OCI-LY3 (cell line): ENCODE results near the gene GCLM.

Experiments used
- H2AFZ ChIP-seq: fragments of 200-600, 300-600 bp; shearing (Covaris generic); 2 replicates; pipeline ENCODE4 v1.6.0; 2014; ENCODE audit warnings: antibody characterized with exemption, low read depth, low read length
- H3K27ac ChIP-seq: fragments of 200-600, 300-600 bp; sonication (generic); 2 replicates; pipeline ENCODE4 v1.5.1; 2014; ENCODE audit warnings: mild to moderate bottlenecking, low read length, moderate library complexity, mixed read lengths
- H3K27me3 ChIP-seq: fragments of 200-600, 300-600 bp; sonication (generic); 2 replicates; pipeline ENCODE4 v1.6.1; 2014; ENCODE audit warnings: low read depth, low read length, mixed read lengths
- H3K36me3 ChIP-seq: fragments of 200-600, 300-600 bp; sonication (generic); replicated peaks from 2 replicates; pipeline ENCODE3; 2014; ENCODE audit warnings: low read depth, low read length, mixed read lengths
- H3K4me1 ChIP-seq: fragments of 300-600, 200-600 bp; sonication (generic); 2 replicates; pipeline ENCODE4 v1.6.1; 2014; ENCODE audit warnings: low read length, mixed read lengths
- H3K4me2 ChIP-seq: fragments of 200-600, 300-600 bp; sonication (generic); 2 replicates; pipeline ENCODE4 v1.6.1; 2014; ENCODE audit warnings: low read length, mixed read lengths
- H3K4me3 ChIP-seq: fragments of 300-600, 200-600 bp; sonication (generic); 2 replicates; pipeline ENCODE4 v1.5.1; 2014; ENCODE audit warnings: antibody characterized with exemption, mild to moderate bottlenecking, low read length, moderate library complexity
- H3K79me2 ChIP-seq: fragments of 300-600, 200-600 bp; shearing (Covaris generic); 2 replicates; pipeline ENCODE4 v1.6.1; 2014; ENCODE audit warnings: mild to moderate bottlenecking, low read length, mixed read lengths
- H3K9ac ChIP-seq: fragments of 300-600, 200-600 bp; shearing (Covaris generic); 2 replicates; pipeline ENCODE4 v1.6.0; 2014; ENCODE audit warnings: mild to moderate bottlenecking, low read length, moderate library complexity
- H3K9me3 ChIP-seq: fragments of 200-600, 300-600 bp; shearing (Covaris generic); 2 replicates; pipeline ENCODE4 v1.6.1; 2014; ENCODE audit warnings: low read length, mixed read lengths; ENCODE audit not compliant: insufficient read depth
- H4K20me1 ChIP-seq: fragments of 200-600, 300-600 bp; sonication (generic); 2 replicates; pipeline ENCODE4 v1.6.1; 2016; ENCODE audit warnings: low read length, mixed read lengths; ENCODE audit not compliant: insufficient read depth
- EZH2phosphoT487 ChIP-seq: fragments of 200-600 bp; shearing (Covaris generic); IDR thresholded peaks from 2 replicates; pipeline ENCODE4 v1.6.1; 2018; ENCODE audit warnings: antibody characterized with exemption, mixed run types, low read depth
- TF ChIP-seq, protein P1 (sequence below): fragments of 200-600, 300-600 bp; sonication (generic); IDR thresholded peaks from 2 replicates; pipeline ENCODE4 v1.5.1; 2014; ENCODE audit warnings: antibody characterized with exemption, low read length, low read depth

The GCLM gene, protein sequence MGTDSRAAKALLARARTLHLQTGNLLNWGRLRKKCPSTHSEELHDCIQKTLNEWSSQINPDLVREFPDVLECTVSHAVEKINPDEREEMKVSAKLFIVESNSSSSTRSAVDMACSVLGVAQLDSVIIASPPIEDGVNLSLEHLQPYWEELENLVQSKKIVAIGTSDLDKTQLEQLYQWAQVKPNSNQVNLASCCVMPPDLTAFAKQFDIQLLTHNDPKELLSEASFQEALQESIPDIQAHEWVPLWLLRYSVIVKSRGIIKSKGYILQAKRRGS

DNA sequence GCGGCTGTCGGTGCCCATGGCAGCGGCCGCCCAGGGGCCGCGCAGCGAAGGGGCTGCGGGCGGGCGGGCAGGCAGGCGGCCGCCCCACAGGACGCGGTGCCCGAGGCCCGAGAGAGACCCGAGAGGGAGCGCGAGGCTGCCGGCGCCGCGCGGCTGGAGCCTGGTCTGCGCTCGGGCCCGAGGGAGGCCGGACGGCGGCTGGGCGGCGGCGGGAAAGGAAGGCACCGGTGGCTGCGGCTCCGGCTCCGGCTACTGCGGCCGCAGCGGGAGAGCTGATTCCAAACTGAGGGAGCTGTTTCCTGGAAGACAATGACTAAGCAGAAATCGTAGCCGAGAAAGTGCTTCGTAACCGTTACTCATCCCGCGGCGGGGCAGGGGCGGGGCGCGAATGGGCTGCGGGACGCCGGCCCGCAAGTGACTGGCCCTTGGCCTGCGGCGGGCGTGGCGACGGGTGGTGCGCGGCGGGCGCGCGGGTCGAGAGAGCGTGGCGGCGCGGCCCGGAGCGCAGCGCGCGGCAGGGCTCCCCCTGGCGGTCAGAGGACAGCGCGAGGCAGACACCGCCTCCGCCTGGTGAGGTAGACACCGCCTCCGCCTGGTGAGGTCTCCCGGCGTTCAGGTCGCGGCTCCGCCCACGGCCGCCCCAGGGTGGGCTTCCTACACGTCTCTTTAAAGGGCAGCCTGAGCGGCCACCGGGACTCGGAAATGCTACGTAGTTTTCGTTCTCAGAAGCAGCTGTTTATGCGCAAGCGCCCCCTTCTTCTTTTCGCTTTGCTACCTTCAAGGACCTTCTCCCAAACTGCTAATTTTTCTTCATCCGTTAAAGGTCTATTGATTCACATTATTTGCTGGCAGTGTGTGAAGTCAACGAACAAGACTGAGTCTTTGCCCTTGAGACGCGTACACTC is at the start of gene GCLM:
TSS of gene GCLM (minus strand) at position 285 of the 905 bp plus-strand sequence. CDS start at position 18, 267 bp downstream.
- Histone ChIP-seq H3K79me2 (peaks cover 25% of the 10 kb centered on the region), H3K9me3 (no peaks in the 10 kb centered on the region), H3K4me3 (peak within 1 kb of the TSS; percentile 84), H3K27me3 (no peaks in the 10 kb centered on the region), H3K9ac (peak within 1 kb of the TSS; percentile 84), H3K4me2 (peak within 1 kb of the TSS; percentile 79), H3K4me1 (peaks cover 9% of the 10 kb centered on the region), H3K27ac (peak within 1 kb of the TSS; percentile 28; the same call in 1 of the 2 replicates), H4K20me1 (no peaks in the 10 kb centered on the region), H2AFZ (peak within 1 kb of the TSS; percentile 88), H3K36me3 (no peaks in the 10 kb centered on the region)
- no peak for TF ChIP-seq EZH2phosphoT487
- TF ChIP-seq, protein P1, sequence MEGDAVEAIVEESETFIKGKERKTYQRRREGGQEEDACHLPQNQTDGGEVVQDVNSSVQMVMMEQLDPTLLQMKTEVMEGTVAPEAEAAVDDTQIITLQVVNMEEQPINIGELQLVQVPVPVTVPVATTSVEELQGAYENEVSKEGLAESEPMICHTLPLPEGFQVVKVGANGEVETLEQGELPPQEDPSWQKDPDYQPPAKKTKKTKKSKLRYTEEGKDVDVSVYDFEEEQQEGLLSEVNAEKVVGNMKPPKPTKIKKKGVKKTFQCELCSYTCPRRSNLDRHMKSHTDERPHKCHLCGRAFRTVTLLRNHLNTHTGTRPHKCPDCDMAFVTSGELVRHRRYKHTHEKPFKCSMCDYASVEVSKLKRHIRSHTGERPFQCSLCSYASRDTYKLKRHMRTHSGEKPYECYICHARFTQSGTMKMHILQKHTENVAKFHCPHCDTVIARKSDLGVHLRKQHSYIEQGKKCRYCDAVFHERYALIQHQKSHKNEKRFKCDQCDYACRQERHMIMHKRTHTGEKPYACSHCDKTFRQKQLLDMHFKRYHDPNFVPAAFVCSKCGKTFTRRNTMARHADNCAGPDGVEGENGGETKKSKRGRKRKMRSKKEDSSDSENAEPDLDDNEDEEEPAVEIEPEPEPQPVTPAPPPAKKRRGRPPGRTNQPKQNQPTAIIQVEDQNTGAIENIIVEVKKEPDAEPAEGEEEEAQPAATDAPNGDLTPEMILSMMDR = peak; percentile 60

DNA sequence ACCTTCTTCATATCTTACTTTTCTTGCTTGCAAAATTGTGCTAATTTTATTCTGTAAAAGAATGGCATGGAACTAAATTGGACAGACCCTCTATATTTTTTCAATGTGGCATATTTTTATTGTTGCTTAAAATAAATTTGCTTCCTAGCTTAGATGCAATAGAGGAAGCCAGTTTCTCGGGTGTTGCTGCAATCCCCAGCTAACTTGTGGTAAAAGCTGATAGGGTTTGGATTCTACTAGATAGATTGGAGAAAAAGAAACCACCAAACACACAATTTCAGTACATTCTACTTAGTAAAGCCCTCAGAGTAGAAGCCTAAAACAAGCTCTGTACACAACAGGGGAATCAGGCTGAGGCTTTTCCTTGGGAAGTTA is 49.5 kb upstream of the GCLM start:
- no peaks in the 10 kb centered on the region for H3K4me1 ChIP-seq
- no peaks in the 10 kb centered on the region for H3K79me2 ChIP-seq
- H3K4me2 ChIP-seq = no peak overlapping the region
- H3K9ac ChIP-seq = no peak overlapping the region
- peaks cover 6% of the 10 kb centered on the region; the same call in 1 of the 2 replicates for H3K9me3 ChIP-seq
- no peaks in the 10 kb centered on the region for H3K36me3 ChIP-seq
- no peak overlapping the region for H2AFZ ChIP-seq
- H3K27ac ChIP-seq = no peak overlapping the region
- no peak overlapping the region for H3K4me3 ChIP-seq
- H3K27me3 ChIP-seq = no peaks in the 10 kb centered on the region
- H4K20me1 ChIP-seq = no peaks in the 10 kb centered on the region
- TF ChIP-seq, protein P1 = no peak
- no peak for TF ChIP-seq EZH2phosphoT487

DNA sequence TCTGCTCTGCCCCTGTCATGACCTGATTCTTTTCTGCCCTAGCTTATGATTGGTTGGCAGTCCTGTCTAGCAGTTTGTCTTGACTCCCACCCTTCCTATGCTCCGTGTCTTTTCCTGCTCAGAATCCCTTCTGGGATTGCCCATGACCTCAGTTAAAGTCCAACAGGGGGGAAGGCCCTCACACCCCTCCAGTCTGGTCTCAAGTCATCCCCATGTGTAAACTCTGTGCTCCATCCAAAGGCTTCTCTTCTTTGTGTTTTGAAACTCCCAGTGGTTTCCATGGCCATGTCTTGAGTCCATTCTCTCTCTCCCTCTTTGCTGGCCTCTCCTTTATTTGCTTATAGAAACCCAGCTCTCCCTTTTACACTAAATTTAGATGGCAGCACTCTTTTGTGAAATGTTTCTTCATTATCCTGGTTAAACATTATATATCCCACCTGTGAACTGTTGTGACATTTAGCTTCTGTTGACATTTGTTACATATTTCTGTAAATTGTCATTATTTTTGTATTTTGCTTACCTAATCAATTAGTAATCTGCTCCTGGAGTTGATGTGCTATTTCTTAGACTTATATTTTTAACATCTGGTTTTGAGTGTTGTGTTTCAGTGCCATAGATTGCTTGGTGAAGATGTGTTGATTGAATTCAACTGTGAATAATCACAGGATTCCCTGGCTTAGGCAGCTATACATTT is 48.9 kb upstream of the GCLM start:
- Histone ChIP-seq H3K79me2 (no peaks in the 10 kb centered on the region), H3K4me1 (no peaks in the 10 kb centered on the region), H4K20me1 (no peaks in the 10 kb centered on the region), H3K36me3 (no peaks in the 10 kb centered on the region), H3K4me3 (no peak overlapping the region), H3K9me3 (peaks cover 6% of the 10 kb centered on the region; the same call in 1 of the 2 replicates), H3K27me3 (no peaks in the 10 kb centered on the region), H3K4me2 (no peak overlapping the region), H3K9ac (no peak overlapping the region), H2AFZ (no peak overlapping the region), H3K27ac (no peak overlapping the region)
- TF ChIP-seq EZH2phosphoT487 = no peak
- TF ChIP-seq, protein P1 = no peak
